Measurements from ENCODE around the gene FUBP3.

The FUBP3 gene

DNA sequence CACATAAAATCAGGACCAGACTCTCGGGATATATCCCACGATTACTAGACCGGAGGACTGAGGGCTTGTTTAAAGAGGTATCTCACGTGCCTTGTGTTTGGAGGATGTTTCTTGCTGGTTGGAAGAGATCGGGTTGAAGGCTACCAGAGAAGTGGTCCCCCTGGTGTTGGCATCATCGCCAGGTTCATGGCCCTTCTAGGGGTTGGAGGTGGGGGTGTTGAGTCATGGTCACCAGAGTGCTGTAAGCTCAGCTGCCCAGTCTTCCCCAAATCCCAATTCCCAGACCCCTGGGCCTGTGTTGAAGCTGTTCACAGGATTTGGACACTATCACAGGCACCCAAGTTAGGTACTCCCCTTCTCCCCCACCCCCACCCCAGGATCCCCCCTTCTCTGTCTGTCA lies 55.9 kb downstream of the FUBP3 start:
- Histone ChIP-seq H3K4me2 (ENCODE audit: low read length) (no peak overlapping the region), H3K79me2 (ENCODE audit: control insufficient read depth, low read length) (no peaks in the 10 kb centered on the region), H3K9me3 (ENCODE audit: control insufficient read depth, insufficient read depth, low read length) (no peaks in the 10 kb centered on the region), H3K27ac (ENCODE audit: low read depth, low read length) (no peak overlapping the region), H3K36me3 (ENCODE audit: control insufficient read depth, low read length) (peaks cover 35% of the 10 kb centered on the region), H3F3A (ENCODE audit: control insufficient read depth, insufficient read depth) (peaks cover 8% of the 10 kb centered on the region; the same call in 1 of the 2 replicates), H3K9me2 (replicated peaks; ENCODE audit: control insufficient read depth, low read length) (no peaks in the 10 kb centered on the region), H4K20me1 (ENCODE audit: control insufficient read depth, insufficient read depth, low read depth, low read length) (no peaks in the 10 kb centered on the region), H3K4me3 (ENCODE audit: low read length) (no peak overlapping the region), H3K4me1 (ENCODE audit: control insufficient read depth, low read length) (no peaks in the 10 kb centered on the region), H3K27me3 (ENCODE audit: control insufficient read depth, low read length) (no peaks in the 10 kb centered on the region)
- no peak for TF ChIP-seq EZH2phosphoT487 (IDR thresholded peaks at IDR 0.05; ENCODE audit: borderline replicate concordance, low read length)
- TF ChIP-seq, protein P1, sequence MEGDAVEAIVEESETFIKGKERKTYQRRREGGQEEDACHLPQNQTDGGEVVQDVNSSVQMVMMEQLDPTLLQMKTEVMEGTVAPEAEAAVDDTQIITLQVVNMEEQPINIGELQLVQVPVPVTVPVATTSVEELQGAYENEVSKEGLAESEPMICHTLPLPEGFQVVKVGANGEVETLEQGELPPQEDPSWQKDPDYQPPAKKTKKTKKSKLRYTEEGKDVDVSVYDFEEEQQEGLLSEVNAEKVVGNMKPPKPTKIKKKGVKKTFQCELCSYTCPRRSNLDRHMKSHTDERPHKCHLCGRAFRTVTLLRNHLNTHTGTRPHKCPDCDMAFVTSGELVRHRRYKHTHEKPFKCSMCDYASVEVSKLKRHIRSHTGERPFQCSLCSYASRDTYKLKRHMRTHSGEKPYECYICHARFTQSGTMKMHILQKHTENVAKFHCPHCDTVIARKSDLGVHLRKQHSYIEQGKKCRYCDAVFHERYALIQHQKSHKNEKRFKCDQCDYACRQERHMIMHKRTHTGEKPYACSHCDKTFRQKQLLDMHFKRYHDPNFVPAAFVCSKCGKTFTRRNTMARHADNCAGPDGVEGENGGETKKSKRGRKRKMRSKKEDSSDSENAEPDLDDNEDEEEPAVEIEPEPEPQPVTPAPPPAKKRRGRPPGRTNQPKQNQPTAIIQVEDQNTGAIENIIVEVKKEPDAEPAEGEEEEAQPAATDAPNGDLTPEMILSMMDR (IDR thresholded peaks at IDR 0.05; ENCODE audit: low read depth, low read length, poor library complexity, severe bottlenecking) = no peak

DNA sequence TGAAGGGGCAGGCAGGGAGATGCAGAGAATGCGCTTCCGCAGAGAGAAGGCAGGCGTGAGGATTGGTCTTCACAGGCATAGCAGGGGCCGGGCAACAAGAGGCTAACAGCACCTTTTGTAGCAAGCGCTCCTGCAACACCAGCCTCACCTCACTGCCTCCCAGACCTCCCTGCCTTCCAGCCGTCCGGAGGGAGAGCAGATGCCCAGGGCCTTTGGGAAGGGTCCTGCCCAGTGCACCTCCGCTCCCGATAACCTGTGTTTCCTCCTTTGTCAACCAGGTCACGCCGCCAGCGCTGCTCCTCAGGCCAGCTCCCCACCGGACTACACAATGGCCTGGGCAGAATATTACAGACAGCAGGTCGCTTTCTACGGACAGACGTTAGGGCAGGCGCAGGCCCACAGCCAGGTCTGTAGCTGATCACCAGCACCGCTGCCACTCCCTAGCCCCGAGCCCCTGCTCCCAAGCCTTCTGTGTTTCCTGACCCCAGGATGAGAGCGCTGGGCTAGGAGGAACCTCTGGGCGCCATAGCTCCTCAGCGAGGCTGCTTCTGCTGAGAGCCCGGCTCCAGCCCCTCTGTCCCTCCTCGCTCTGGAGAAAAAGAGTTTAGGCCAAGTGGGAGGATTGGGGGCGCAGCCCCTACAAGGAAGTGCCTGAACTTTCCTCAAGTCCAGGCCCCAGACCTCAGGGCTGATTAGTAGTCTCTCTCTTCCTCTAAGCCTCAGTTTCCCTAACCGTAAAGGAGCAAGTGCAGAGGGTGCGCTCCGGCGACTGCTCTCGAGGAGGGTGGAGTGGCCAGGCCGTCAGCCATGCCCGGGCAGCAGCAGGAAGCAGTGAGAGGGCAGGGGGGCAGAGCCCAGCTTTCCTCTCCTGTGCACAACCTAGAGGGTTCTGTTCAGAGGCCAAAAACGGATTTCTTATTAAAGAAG lies 56.6 kb downstream of the FUBP3 start:
- Histone ChIP-seq H3F3A (ENCODE audit: control insufficient read depth, insufficient read depth) (peaks cover 8% of the 10 kb centered on the region; the same call in 1 of the 2 replicates), H3K27me3 (ENCODE audit: control insufficient read depth, low read length) (no peaks in the 10 kb centered on the region), H3K4me3 (ENCODE audit: low read length) (no peak overlapping the region), H3K4me2 (ENCODE audit: low read length) (no peak overlapping the region), H4K20me1 (ENCODE audit: control insufficient read depth, insufficient read depth, low read depth, low read length) (no peaks in the 10 kb centered on the region), H3K9me3 (ENCODE audit: control insufficient read depth, insufficient read depth, low read length) (no peaks in the 10 kb centered on the region), H3K4me1 (ENCODE audit: control insufficient read depth, low read length) (peaks cover 3% of the 10 kb centered on the region; the same call in 1 of the 2 replicates), H3K27ac (ENCODE audit: low read depth, low read length) (no peak overlapping the region), H3K36me3 (ENCODE audit: control insufficient read depth, low read length) (peaks cover 28% of the 10 kb centered on the region), H3K9me2 (replicated peaks; ENCODE audit: control insufficient read depth, low read length) (no peaks in the 10 kb centered on the region), H3K79me2 (ENCODE audit: control insufficient read depth, low read length) (no peaks in the 10 kb centered on the region)
- TF ChIP-seq EZH2phosphoT487 (IDR thresholded peaks at IDR 0.05; ENCODE audit: borderline replicate concordance, low read length) = no peak
- TF ChIP-seq, protein P1 (IDR thresholded peaks at IDR 0.05; ENCODE audit: low read depth, low read length, poor library complexity, severe bottlenecking) = no peak

DNA sequence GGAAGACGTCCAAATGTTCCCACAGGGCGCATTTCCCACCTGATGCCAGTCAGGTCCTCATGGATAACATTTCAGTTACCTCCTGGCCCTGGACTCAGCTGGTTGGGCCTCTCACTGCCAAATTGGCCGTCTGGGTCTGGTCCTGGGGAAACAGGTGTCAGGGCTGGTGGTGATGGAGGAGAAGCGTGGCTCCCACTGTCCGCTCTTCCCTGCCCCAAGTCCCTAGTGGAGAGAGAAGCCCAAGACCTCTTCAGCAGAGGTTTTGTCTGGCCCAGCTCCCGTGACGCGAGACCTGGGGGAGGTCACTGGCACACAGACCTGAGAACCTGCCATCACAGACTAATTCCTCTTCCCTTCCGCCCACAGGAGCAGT lies 57.3 kb downstream of the FUBP3 start:
- H3K4me2 ChIP-seq (ENCODE audit: low read length) = no peak overlapping the region
- no peaks in the 10 kb centered on the region for H3K79me2 ChIP-seq (ENCODE audit: control insufficient read depth, low read length)
- H3K4me1 ChIP-seq (ENCODE audit: control insufficient read depth, low read length) = peaks cover 3% of the 10 kb centered on the region; the same call in 1 of the 2 replicates
- peaks cover 8% of the 10 kb centered on the region; the same call in 1 of the 2 replicates for H3F3A ChIP-seq (ENCODE audit: control insufficient read depth, insufficient read depth)
- H3K36me3 ChIP-seq (ENCODE audit: control insufficient read depth, low read length) = peaks cover 23% of the 10 kb centered on the region
- no peaks in the 10 kb centered on the region for H3K27me3 ChIP-seq (ENCODE audit: control insufficient read depth, low read length)
- H3K27ac ChIP-seq (ENCODE audit: low read depth, low read length) = no peak overlapping the region
- no peaks in the 10 kb centered on the region for H3K9me3 ChIP-seq (ENCODE audit: control insufficient read depth, insufficient read depth, low read length)
- H3K4me3 ChIP-seq (ENCODE audit: low read length) = no peak overlapping the region
- H4K20me1 ChIP-seq (ENCODE audit: control insufficient read depth, insufficient read depth, low read depth, low read length) = no peaks in the 10 kb centered on the region
- H3K9me2 ChIP-seq (replicated peaks; ENCODE audit: control insufficient read depth, low read length) = no peaks in the 10 kb centered on the region
- no peak for TF ChIP-seq EZH2phosphoT487 (IDR thresholded peaks at IDR 0.05; ENCODE audit: borderline replicate concordance, low read length)
- TF ChIP-seq, protein P1 (IDR thresholded peaks at IDR 0.05; ENCODE audit: low read depth, low read length, poor library complexity, severe bottlenecking) = no peak

Measured in DOHH2 (cell line).